Measurements from ENCODE around the gene INHBA. TPM values are rescaled to one million over a fixed set of nuclear protein-coding genes. Genes with fewer than 3 reads are reported as not detected.

INHBA gene
- total RNA-seq, 2 experiments from 2014 or later: not detected

GRCh38 chr7:41694495-41694894 is 8.4 kb downstream of the INHBA start:
- intact Hi-C loops (cut with micrococcal nuclease): no loop called here
- no peak for DNase-seq
- ChIA-PET POLR2A (no interaction called here), CTCF (interaction anchor here (1.4 kb wide), 1 partner anchor 11 kb away, joined by 3 read pairs; no protein-coding TSS in a partner anchor)
- H3K27ac Mint-ChIP-seq: no peak overlapping the region
- no peaks in the 10 kb centered on the region for H3K36me3 Mint-ChIP-seq
- H3K9me3 Mint-ChIP-seq: no peaks in the 10 kb centered on the region
- peaks cover 3% of the 10 kb centered on the region for H3K4me1 Mint-ChIP-seq (ENCODE audit: low read depth)
- H3K27me3 Mint-ChIP-seq: peaks cover 14% of the 10 kb centered on the region
- no peak overlapping the region for H3K4me3 Mint-ChIP-seq

GRCh38 chr7:41693150-41693997 is 9.5 kb downstream of the INHBA start:
- ChIA-PET POLR2A (no interaction called here), CTCF (no interaction called here)
- intact Hi-C loops (cut with micrococcal nuclease): no loop called here
- H3K4me1 Mint-ChIP-seq (ENCODE audit: low read depth): no peaks in the 10 kb centered on the region
- no peak overlapping the region for H3K27ac Mint-ChIP-seq
- H3K36me3 Mint-ChIP-seq: no peaks in the 10 kb centered on the region
- no peaks in the 10 kb centered on the region for H3K9me3 Mint-ChIP-seq
- H3K27me3 Mint-ChIP-seq: peaks cover 9% of the 10 kb centered on the region
- H3K4me3 Mint-ChIP-seq: no peak overlapping the region
- DNase-seq: no peak

- no peak for DNase-seq
- H3K27me3 Mint-ChIP-seq: peaks cover 3% of the 10 kb centered on the region
- no peaks in the 10 kb centered on the region for H3K9me3 Mint-ChIP-seq
- no peak overlapping the region for H3K4me3 Mint-ChIP-seq
- H3K27ac Mint-ChIP-seq: no peak overlapping the region
- no peaks in the 10 kb centered on the region for H3K36me3 Mint-ChIP-seq
- ChIA-PET POLR2A (no interaction called here), CTCF (no interaction called here)
- H3K4me1 Mint-ChIP-seq (ENCODE audit: low read depth): no peaks in the 10 kb centered on the region
- intact Hi-C loops (cut with micrococcal nuclease): no loop called here
These were observed 10.6 kb downstream of the INHBA start for GRCh38 chr7:41692251-41692650.

- H3K27me3 Mint-ChIP-seq: peaks cover 3% of the 10 kb centered on the region
- H3K4me1 Mint-ChIP-seq (ENCODE audit: low read depth): no peaks in the 10 kb centered on the region
- DNase-seq: no peak
- ChIA-PET POLR2A (no interaction called here), CTCF (no interaction called here)
- no peak overlapping the region for H3K4me3 Mint-ChIP-seq
- intact Hi-C loops (cut with micrococcal nuclease): no loop called here
- H3K9me3 Mint-ChIP-seq: no peaks in the 10 kb centered on the region
- H3K36me3 Mint-ChIP-seq: no peaks in the 10 kb centered on the region
- no peak overlapping the region for H3K27ac Mint-ChIP-seq
These were observed 11.4 kb downstream of the INHBA start for GRCh38 chr7:41691286-41692190.

GRCh38 chr7:41689815-41690214 is 13.1 kb downstream of the INHBA start:
- H3K27ac Mint-ChIP-seq: no peak overlapping the region
- no peaks in the 10 kb centered on the region for H3K9me3 Mint-ChIP-seq
- no peaks in the 10 kb centered on the region for H3K27me3 Mint-ChIP-seq
- no peak for DNase-seq
- H3K36me3 Mint-ChIP-seq: no peaks in the 10 kb centered on the region
- CTCF ChIA-PET: no interaction called here
- H3K4me3 Mint-ChIP-seq: no peak overlapping the region
- POLR2A ChIA-PET: no interaction called here
- intact Hi-C loops (cut with micrococcal nuclease): no loop called here
- H3K4me1 Mint-ChIP-seq (ENCODE audit: low read depth): no peaks in the 10 kb centered on the region

GRCh38 chr7:41688906-41689305 is 14.0 kb downstream of the INHBA start:
- Mint-ChIP-seq H3K9me3 (no peaks in the 10 kb centered on the region), H3K27me3 (no peaks in the 10 kb centered on the region), H3K36me3 (no peaks in the 10 kb centered on the region), H3K27ac (no peak overlapping the region), H3K4me1 (ENCODE audit: low read depth) (no peaks in the 10 kb centered on the region), H3K4me3 (no peak overlapping the region)
- ChIA-PET POLR2A (no interaction called here), CTCF (no interaction called here)
- intact Hi-C loops (cut with micrococcal nuclease): no loop called here
- DNase-seq: no peak

GRCh38 chr7:41688012-41688625 is 14.8 kb downstream of the INHBA start:
- no peak for DNase-seq
- ChIA-PET CTCF (no interaction called here), POLR2A (no interaction called here)
- H3K36me3 Mint-ChIP-seq: no peaks in the 10 kb centered on the region
- H3K4me3 Mint-ChIP-seq: no peak overlapping the region
- intact Hi-C loops (cut with micrococcal nuclease): no loop called here
- H3K27me3 Mint-ChIP-seq: no peaks in the 10 kb centered on the region
- H3K27ac Mint-ChIP-seq: no peak overlapping the region
- H3K4me1 Mint-ChIP-seq (ENCODE audit: low read depth): no peaks in the 10 kb centered on the region
- no peaks in the 10 kb centered on the region for H3K9me3 Mint-ChIP-seq

- intact Hi-C loops (cut with micrococcal nuclease): no loop called here
- Mint-ChIP-seq H3K36me3 (no peaks in the 10 kb centered on the region), H3K27me3 (no peaks in the 10 kb centered on the region), H3K27ac (no peak overlapping the region), H3K9me3 (no peaks in the 10 kb centered on the region), H3K4me3 (no peak overlapping the region), H3K4me1 (ENCODE audit: low read depth) (no peaks in the 10 kb centered on the region)
- ChIA-PET POLR2A (no interaction called here), CTCF (no interaction called here)
- DNase-seq: no peak
These were observed 17.2 kb downstream of the INHBA start for GRCh38 chr7:41685684-41686083.

GRCh38 chr7:41682422-41682821 is 20.5 kb downstream of the INHBA start:
- no peak for DNase-seq
- H3K9me3 Mint-ChIP-seq: no peaks in the 10 kb centered on the region
- ChIA-PET CTCF (interaction anchor here (0.6 kb wide), 1 partner anchor 14 kb away, joined by 3 read pairs; no protein-coding TSS in a partner anchor), POLR2A (no interaction called here)
- no peak overlapping the region for H3K4me3 Mint-ChIP-seq
- no peak overlapping the region for H3K27ac Mint-ChIP-seq
- no peaks in the 10 kb centered on the region for H3K4me1 Mint-ChIP-seq (ENCODE audit: low read depth)
- no peaks in the 10 kb centered on the region for H3K36me3 Mint-ChIP-seq
- intact Hi-C loops (cut with micrococcal nuclease): no loop called here
- H3K27me3 Mint-ChIP-seq: no peaks in the 10 kb centered on the region

- no peaks in the 10 kb centered on the region for H3K36me3 Mint-ChIP-seq
- H3K27ac Mint-ChIP-seq: no peak overlapping the region
- CTCF ChIA-PET: interaction anchor here (1.7 kb wide), 1 partner anchor 17 kb away, joined by 4 read pairs; no protein-coding TSS in a partner anchor
- no peaks in the 10 kb centered on the region for H3K27me3 Mint-ChIP-seq
- no peaks in the 10 kb centered on the region for H3K4me1 Mint-ChIP-seq (ENCODE audit: low read depth)
- intact Hi-C loops (cut with micrococcal nuclease): no loop called here
- DNase-seq: no peak
- no peak overlapping the region for H3K4me3 Mint-ChIP-seq
- POLR2A ChIA-PET: no interaction called here
- H3K9me3 Mint-ChIP-seq: no peaks in the 10 kb centered on the region
These were observed 23.3 kb downstream of the INHBA start for GRCh38 chr7:41679566-41679965.

- H3K9me3 Mint-ChIP-seq: no peaks in the 10 kb centered on the region
- intact Hi-C loops (cut with micrococcal nuclease): no loop called here
- H3K27ac Mint-ChIP-seq: no peak overlapping the region
- H3K4me1 Mint-ChIP-seq (ENCODE audit: low read depth): no peaks in the 10 kb centered on the region
- POLR2A ChIA-PET: no interaction called here
- CTCF ChIA-PET: no interaction called here
- DNase-seq: no peak
- H3K27me3 Mint-ChIP-seq: no peaks in the 10 kb centered on the region
- H3K36me3 Mint-ChIP-seq: no peaks in the 10 kb centered on the region
- no peak overlapping the region for H3K4me3 Mint-ChIP-seq
These were observed 28.3 kb downstream of the INHBA start for GRCh38 chr7:41674505-41675023.

- CTCF ChIA-PET: no interaction called here
- Mint-ChIP-seq H3K4me1 (ENCODE audit: low read depth) (no peaks in the 10 kb centered on the region), H3K36me3 (no peaks in the 10 kb centered on the region), H3K27ac (no peak overlapping the region), H3K4me3 (no peak overlapping the region), H3K9me3 (no peaks in the 10 kb centered on the region), H3K27me3 (no peaks in the 10 kb centered on the region)
- intact Hi-C loops (cut with micrococcal nuclease): no loop called here
- DNase-seq: no peak
- POLR2A ChIA-PET: no interaction called here
These were observed 41.3 kb downstream of the INHBA start for GRCh38 chr7:41661596-41661995.

Measured in activated CD4-positive, alpha-beta memory T cell treated with anti-CD3 and anti-CD28 coated beads for 36 hours (primary cell).